ENCODE results near the gene PRKCA.

The PRKCA gene

GRCh38 chr17:66682283-66682682 lies 379.9 kb downstream of the PRKCA start:
- no peak for DNase-seq

DNA sequence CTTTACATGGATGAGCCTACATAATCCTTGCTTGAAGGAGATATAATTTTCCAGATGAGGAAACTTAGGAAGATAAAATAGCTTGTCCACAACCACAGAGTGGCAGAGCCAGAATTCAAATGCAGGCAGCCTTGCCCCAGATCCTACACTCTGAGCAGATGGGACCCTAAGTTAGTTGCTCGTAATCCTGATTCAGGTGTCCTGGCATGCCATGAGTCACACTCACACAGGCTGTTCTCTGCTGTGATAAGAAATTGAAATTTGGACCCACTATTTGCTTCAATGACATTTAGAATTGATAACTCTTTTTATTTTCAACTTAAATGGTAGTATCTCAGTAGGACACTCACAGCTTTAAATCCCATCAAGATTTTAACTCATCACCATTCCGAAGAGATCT lies 381.8 kb downstream of the PRKCA start:
- Histone ChIP-seq H3K27ac (ENCODE audit: low read depth, low read length) (no peak overlapping the region), H3K4me1 (ENCODE audit: control insufficient read depth in 1 of 2, insufficient read depth in 2 of 2, low read length in 2 of 2) (no peaks in the 10 kb centered on the region), H3K9me3 (ENCODE audit: insufficient read depth, low read depth, low read length) (peaks cover 2% of the 10 kb centered on the region), H4K91ac (ENCODE audit: low read depth, low read length) (no peak overlapping the region), H3K79me1 (ENCODE audit: low read length) (no peaks in the 10 kb centered on the region), H3K9ac (ENCODE audit: low read length) (no peak overlapping the region), H3K14ac (ENCODE audit: low read length) (no peak overlapping the region), H2BK12ac (ENCODE audit: low read length) (no peak overlapping the region), H3K79me2 (ENCODE audit: control insufficient read depth, insufficient read depth, low read length, poor library complexity) (no peaks in the 10 kb centered on the region), H3K18ac (ENCODE audit: low read length) (no peak overlapping the region), H4K8ac (ENCODE audit: low read depth, low read length) (no peak overlapping the region), H2BK5ac (ENCODE audit: low read depth, low read length, poor library complexity) (no peak overlapping the region), H3K4me3 (ENCODE audit: low read depth, low read length) (no peak overlapping the region), H4K12ac (ENCODE audit: low read depth, low read length) (no peak overlapping the region), H2AK5ac (ENCODE audit: low read length) (no peak overlapping the region), H2BK120ac (ENCODE audit: insufficient read depth, low read length, poor library complexity) (no peak overlapping the region), H3K4me2 (ENCODE audit: low read length) (no peak overlapping the region), H3K27me3 (ENCODE audit: insufficient read depth, low read length) (no peaks in the 10 kb centered on the region), H3K4ac (ENCODE audit: low read depth, low read length) (no peak overlapping the region), H3K23ac (ENCODE audit: low read length) (no peak overlapping the region), H3K36me3 (ENCODE audit: control insufficient read depth in 1 of 2, insufficient read depth in 2 of 2, low read length in 2 of 2) (no peaks in the 10 kb centered on the region), H2AFZ (ENCODE audit: insufficient read depth, low read length, poor library complexity) (no peak overlapping the region)
- no CpG with 5 or more reads among the region's 2 CpGs for WGBS (ENCODE audit: extremely low coverage, insufficient coverage, insufficient read length)
- DNase-seq, result no peak

More at GRCh38 chr17:66682283-66682682, 379.9 kb downstream of the PRKCA start:
- H2BK120ac ChIP-seq (ENCODE audit: insufficient read depth, low read length, poor library complexity), result no peak overlapping the region
- no peak overlapping the region for H4K8ac ChIP-seq (ENCODE audit: low read depth, low read length)
- H3K4me3 ChIP-seq (ENCODE audit: low read depth, low read length), result no peak overlapping the region
- H3K36me3 ChIP-seq (ENCODE audit: control insufficient read depth in 1 of 2, insufficient read depth in 2 of 2, low read length in 2 of 2), result no peaks in the 10 kb centered on the region
- no peak overlapping the region for H4K91ac ChIP-seq (ENCODE audit: low read depth, low read length)
- H3K14ac ChIP-seq (ENCODE audit: low read length), result no peak overlapping the region
- H3K23ac ChIP-seq (ENCODE audit: low read length), result no peak overlapping the region
- no peak overlapping the region for H2AFZ ChIP-seq (ENCODE audit: insufficient read depth, low read length, poor library complexity)
- no peak overlapping the region for H3K4ac ChIP-seq (ENCODE audit: low read depth, low read length)
- no peak overlapping the region for H4K12ac ChIP-seq (ENCODE audit: low read depth, low read length)
- H3K79me2 ChIP-seq (ENCODE audit: control insufficient read depth, insufficient read depth, low read length, poor library complexity), result no peaks in the 10 kb centered on the region
- no peak overlapping the region for H3K4me2 ChIP-seq (ENCODE audit: low read length)
- H2BK5ac ChIP-seq (ENCODE audit: low read depth, low read length, poor library complexity), result no peak overlapping the region
- H3K27ac ChIP-seq (ENCODE audit: low read depth, low read length), result no peak overlapping the region
- H3K27me3 ChIP-seq (ENCODE audit: insufficient read depth, low read length), result no peaks in the 10 kb centered on the region
- H2AK5ac ChIP-seq (ENCODE audit: low read length), result no peak overlapping the region
- H2BK12ac ChIP-seq (ENCODE audit: low read length), result no peak overlapping the region
- no peaks in the 10 kb centered on the region for H3K4me1 ChIP-seq (ENCODE audit: control insufficient read depth in 1 of 2, insufficient read depth in 2 of 2, low read length in 2 of 2)
- no peaks in the 10 kb centered on the region for H3K79me1 ChIP-seq (ENCODE audit: low read length)
- peaks cover 2% of the 10 kb centered on the region for H3K9me3 ChIP-seq (ENCODE audit: insufficient read depth, low read depth, low read length)
- H3K18ac ChIP-seq (ENCODE audit: low read length), result no peak overlapping the region
- WGBS (ENCODE audit: extremely low coverage, insufficient coverage, insufficient read length), result no CpG with 5 or more reads among the region's 5 CpGs
- H3K9ac ChIP-seq (ENCODE audit: low read length), result no peak overlapping the region

GRCh38 chr17:66684731-66685130 lies 382.3 kb downstream of the PRKCA start:
- no peak overlapping the region for H2BK5ac ChIP-seq (ENCODE audit: low read depth, low read length, poor library complexity)
- no peaks in the 10 kb centered on the region for H3K79me2 ChIP-seq (ENCODE audit: control insufficient read depth, insufficient read depth, low read length, poor library complexity)
- H3K27me3 ChIP-seq (ENCODE audit: insufficient read depth, low read length), result no peaks in the 10 kb centered on the region
- H4K91ac ChIP-seq (ENCODE audit: low read depth, low read length), result no peak overlapping the region
- no CpG with 5 or more reads among the region's 2 CpGs for WGBS (ENCODE audit: extremely low coverage, insufficient coverage, insufficient read length)
- H3K23ac ChIP-seq (ENCODE audit: low read length), result no peak overlapping the region
- no peak overlapping the region for H4K12ac ChIP-seq (ENCODE audit: low read depth, low read length)
- no peaks in the 10 kb centered on the region for H3K4me1 ChIP-seq (ENCODE audit: control insufficient read depth in 1 of 2, insufficient read depth in 2 of 2, low read length in 2 of 2)
- H2AFZ ChIP-seq (ENCODE audit: insufficient read depth, low read length, poor library complexity), result no peak overlapping the region
- H2BK120ac ChIP-seq (ENCODE audit: insufficient read depth, low read length, poor library complexity), result no peak overlapping the region
- no peak overlapping the region for H3K9ac ChIP-seq (ENCODE audit: low read length)
- no peak overlapping the region for H4K8ac ChIP-seq (ENCODE audit: low read depth, low read length)
- DNase-seq, result no peak
- no peak overlapping the region for H3K4ac ChIP-seq (ENCODE audit: low read depth, low read length)
- no peaks in the 10 kb centered on the region for H3K79me1 ChIP-seq (ENCODE audit: low read length)
- H2AK5ac ChIP-seq (ENCODE audit: low read length), result no peak overlapping the region
- H3K27ac ChIP-seq (ENCODE audit: low read depth, low read length), result no peak overlapping the region
- no peaks in the 10 kb centered on the region for H3K9me3 ChIP-seq (ENCODE audit: insufficient read depth, low read depth, low read length)
- H3K4me2 ChIP-seq (ENCODE audit: low read length), result no peak overlapping the region
- no peak overlapping the region for H3K4me3 ChIP-seq (ENCODE audit: low read depth, low read length)
- no peak overlapping the region for H3K18ac ChIP-seq (ENCODE audit: low read length)
- H2BK12ac ChIP-seq (ENCODE audit: low read length), result no peak overlapping the region
- H3K14ac ChIP-seq (ENCODE audit: low read length), result no peak overlapping the region
- no peaks in the 10 kb centered on the region for H3K36me3 ChIP-seq (ENCODE audit: control insufficient read depth in 1 of 2, insufficient read depth in 2 of 2, low read length in 2 of 2)

GRCh38 chr17:66686601-66687000 lies 384.2 kb downstream of the PRKCA start:
- Histone ChIP-seq H3K27me3 (ENCODE audit: insufficient read depth, low read length) (no peaks in the 10 kb centered on the region), H2AFZ (ENCODE audit: insufficient read depth, low read length, poor library complexity) (no peak overlapping the region), H2BK5ac (ENCODE audit: low read depth, low read length, poor library complexity) (no peak overlapping the region), H3K14ac (ENCODE audit: low read length) (no peak overlapping the region), H3K9ac (ENCODE audit: low read length) (no peak overlapping the region), H2BK120ac (ENCODE audit: insufficient read depth, low read length, poor library complexity) (no peak overlapping the region), H2AK5ac (ENCODE audit: low read length) (no peak overlapping the region), H3K4me2 (ENCODE audit: low read length) (no peak overlapping the region), H3K36me3 (ENCODE audit: control insufficient read depth in 1 of 2, insufficient read depth in 2 of 2, low read length in 2 of 2) (no peaks in the 10 kb centered on the region), H4K91ac (ENCODE audit: low read depth, low read length) (no peak overlapping the region), H3K18ac (ENCODE audit: low read length) (no peak overlapping the region), H3K9me3 (ENCODE audit: insufficient read depth, low read depth, low read length) (no peaks in the 10 kb centered on the region), H3K4me1 (ENCODE audit: control insufficient read depth in 1 of 2, insufficient read depth in 2 of 2, low read length in 2 of 2) (no peaks in the 10 kb centered on the region), H4K8ac (ENCODE audit: low read depth, low read length) (no peak overlapping the region), H3K27ac (ENCODE audit: low read depth, low read length) (no peak overlapping the region), H3K79me2 (ENCODE audit: control insufficient read depth, insufficient read depth, low read length, poor library complexity) (no peaks in the 10 kb centered on the region), H3K79me1 (ENCODE audit: low read length) (no peaks in the 10 kb centered on the region), H3K4ac (ENCODE audit: low read depth, low read length) (no peak overlapping the region), H3K23ac (ENCODE audit: low read length) (no peak overlapping the region), H2BK12ac (ENCODE audit: low read length) (no peak overlapping the region), H3K4me3 (ENCODE audit: low read depth, low read length) (no peak overlapping the region), H4K12ac (ENCODE audit: low read depth, low read length) (no peak overlapping the region)
- no peak for DNase-seq
- no CpG with 5 or more reads among the region's 6 CpGs for WGBS (ENCODE audit: extremely low coverage, insufficient coverage, insufficient read length)

All from trophoblast cell (in vitro differentiated cells and primary cell).